Lower lobe of right lung (tissue), 2 donors: ENCODE results near the gene SLC38A8. TPM values are rescaled to one million over a fixed set of nuclear protein-coding genes. Genes with fewer than 3 reads are reported as not detected.
A peak's percentile ranks its signal among the peaks of the same experiment; 100 is the strongest.

ENCODE experiments used
- ATAC-seq, 2 donors: fragments of 200-7000 bp; cut with Tn5 transposase; one replicate each; pipeline ENCODE4 v1.9.1; 2020 to 2022; ENCODE audit warnings: mild to moderate bottlenecking in 2 of 2, moderate library complexity in 2 of 2
- DNase-seq: peaks from one replicate; pipeline ENCODE4 v3.0.0-alpha.2; 2020
- H3K27ac ChIP-seq: fragments of 200-600 bp; one replicate; pipeline ENCODE4 v1.8.0; 2022
- H3K27me3 ChIP-seq: fragments of 200-600 bp; one replicate; pipeline ENCODE4 v1.8.0; 2022; ENCODE audit warnings: low read depth
- H3K36me3 ChIP-seq: fragments of 200-600 bp; one replicate; pipeline ENCODE4 v1.8.0; 2022; ENCODE audit warnings: mild to moderate bottlenecking
- H3K4me1 ChIP-seq: fragments of 200-600 bp; one replicate; pipeline ENCODE4 v1.8.0; 2022
- H3K4me3 ChIP-seq: fragments of 200-600 bp; one replicate; pipeline ENCODE4 v1.8.0; 2022; ENCODE audit warnings: mild to moderate bottlenecking
- H3K9me3 ChIP-seq: fragments of 200-600 bp; one replicate; pipeline ENCODE4 v1.8.0; 2022
- intact Hi-C: fragments of 100-400 bp; cut with DNase I; formaldehyde crosslinking; loops from one replicate; pipeline ENCODE4 v1.11.0; 2022
- long read RNA-seq: library from polyadenylated mRNA; unstranded; transcript quantifications from one replicate; pipeline ENCODE4 v2.0.0, GENCODE V29; 2021
- total RNA-seq: library from RNA; stranded (reverse); fragmentation: NEBNext Ultra II Directional; extraction: Animal tissue kit (Norgen Biotek cat#: 25700); gene quantifications from one replicate; pipeline ENCODE4 v1.2.1, GENCODE V29; 2021
- TF ChIP-seq, protein P1 (sequence below): fragments of 200-600 bp; IDR thresholded peaks from one replicate; pipeline ENCODE4 v1.8.0; 2022; ENCODE audit warnings: antibody characterized with exemption, mild to moderate bottlenecking
- donor health status: DM: no; HTN: yes; CAD: no; lungs with severe emphysema.

Gene SLC38A8
- total RNA-seq: not detected
- long read RNA-seq: 0 reads

DNA sequence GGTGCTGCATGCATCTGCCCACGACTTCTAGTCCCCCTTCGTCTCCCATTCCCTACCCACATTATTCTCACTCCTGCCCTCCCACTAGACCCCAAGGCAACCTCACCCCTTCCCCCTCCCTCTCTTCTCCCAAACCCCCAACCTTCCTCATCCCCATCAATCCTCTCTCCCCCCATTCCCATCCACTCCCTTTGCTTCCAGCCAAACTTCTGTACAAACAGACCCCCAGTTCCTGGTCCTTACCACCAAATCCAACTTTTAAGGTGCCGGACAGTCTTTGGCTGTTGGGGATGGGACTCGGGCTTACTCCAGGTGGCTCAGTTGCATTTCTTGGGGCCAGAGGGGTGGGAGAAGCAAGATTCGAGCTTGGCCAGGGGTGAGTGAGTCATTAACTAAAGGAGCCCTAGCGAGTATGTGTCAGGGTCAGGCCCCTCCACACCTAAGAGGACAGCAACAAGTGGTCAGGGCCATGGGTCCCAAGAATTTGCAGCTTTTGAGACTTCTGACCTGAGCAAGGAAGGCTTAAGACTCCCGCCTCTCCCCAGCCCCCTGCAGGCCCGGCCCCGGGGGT is at the start of gene SLC38A8:
Gene SLC38A8, minus strand, starts transcription at position 488 of the 571 bp plus-strand sequence. CDS start 638 bp downstream, outside the sequence.
- H3K36me3 ChIP-seq: no peaks in the 10 kb centered on the region
- DNase-seq (no peak), ATAC-seq (no peak)
- H3K27ac ChIP-seq: no peak within 1 kb of the TSS
- no peaks in the 10 kb centered on the region for H3K9me3 ChIP-seq
- H3K27me3 ChIP-seq: peaks cover 20% of the 10 kb centered on the region
- TF ChIP-seq, protein P1, sequence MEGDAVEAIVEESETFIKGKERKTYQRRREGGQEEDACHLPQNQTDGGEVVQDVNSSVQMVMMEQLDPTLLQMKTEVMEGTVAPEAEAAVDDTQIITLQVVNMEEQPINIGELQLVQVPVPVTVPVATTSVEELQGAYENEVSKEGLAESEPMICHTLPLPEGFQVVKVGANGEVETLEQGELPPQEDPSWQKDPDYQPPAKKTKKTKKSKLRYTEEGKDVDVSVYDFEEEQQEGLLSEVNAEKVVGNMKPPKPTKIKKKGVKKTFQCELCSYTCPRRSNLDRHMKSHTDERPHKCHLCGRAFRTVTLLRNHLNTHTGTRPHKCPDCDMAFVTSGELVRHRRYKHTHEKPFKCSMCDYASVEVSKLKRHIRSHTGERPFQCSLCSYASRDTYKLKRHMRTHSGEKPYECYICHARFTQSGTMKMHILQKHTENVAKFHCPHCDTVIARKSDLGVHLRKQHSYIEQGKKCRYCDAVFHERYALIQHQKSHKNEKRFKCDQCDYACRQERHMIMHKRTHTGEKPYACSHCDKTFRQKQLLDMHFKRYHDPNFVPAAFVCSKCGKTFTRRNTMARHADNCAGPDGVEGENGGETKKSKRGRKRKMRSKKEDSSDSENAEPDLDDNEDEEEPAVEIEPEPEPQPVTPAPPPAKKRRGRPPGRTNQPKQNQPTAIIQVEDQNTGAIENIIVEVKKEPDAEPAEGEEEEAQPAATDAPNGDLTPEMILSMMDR: no peak
- no peaks in the 10 kb centered on the region for H3K4me1 ChIP-seq
- no peak within 1 kb of the TSS for H3K4me3 ChIP-seq
- intact Hi-C loops: no loop called here

DNA sequence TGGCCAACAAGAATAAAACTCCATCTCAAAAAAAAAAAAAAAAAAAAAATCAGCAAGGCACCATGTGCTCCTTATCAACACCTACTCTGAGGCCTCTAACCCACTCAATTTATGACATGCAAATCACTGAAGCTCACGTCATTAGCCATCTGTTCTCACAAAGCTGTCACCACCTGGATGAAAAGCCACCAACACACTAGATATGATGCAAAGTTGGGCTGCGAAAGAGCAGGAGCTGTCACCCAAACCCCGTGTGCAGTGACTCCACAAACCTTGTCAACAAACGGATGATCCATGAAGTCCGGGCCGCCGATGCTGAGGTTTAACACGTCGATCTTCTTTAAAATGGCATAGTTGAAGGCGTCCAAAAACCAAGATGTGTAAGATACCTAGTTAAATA is 48.9 kb upstream of the SLC38A8 start:
- Histone ChIP-seq H3K27ac (no peak overlapping the region), H3K36me3 (peaks cover 92% of the 10 kb centered on the region), H3K4me1 (peaks cover 18% of the 10 kb centered on the region), H3K4me3 (no peak overlapping the region), H3K27me3 (no peaks in the 10 kb centered on the region), H3K9me3 (no peaks in the 10 kb centered on the region)
- TF ChIP-seq, protein P1: no peak
- DNase-seq (no peak), ATAC-seq (no peak)
- intact Hi-C loops: no loop called here

DNA sequence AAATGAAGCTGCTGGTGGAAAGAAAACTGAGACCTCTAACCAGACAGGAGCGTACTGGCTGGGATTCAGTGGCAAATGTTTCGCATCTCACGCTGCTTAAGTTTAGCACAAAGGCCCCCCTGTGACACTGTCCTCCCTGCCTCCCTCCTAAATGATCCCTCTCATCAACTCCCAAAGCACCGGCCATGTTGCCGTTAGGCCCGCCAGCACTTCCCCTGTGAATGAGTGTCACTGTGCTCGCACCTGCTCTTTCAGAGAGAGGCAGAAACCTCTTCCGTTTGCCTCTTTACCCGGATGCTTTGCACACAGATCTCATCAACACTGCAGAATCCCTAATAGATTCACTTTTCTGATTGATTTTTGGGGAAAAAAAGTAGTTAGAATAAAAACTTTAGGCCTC is 47.6 kb upstream of the SLC38A8 start:
- H3K36me3 ChIP-seq: peaks cover 95% of the 10 kb centered on the region
- no peak overlapping the region for H3K27ac ChIP-seq
- no peak overlapping the region for H3K4me3 ChIP-seq
- ATAC-seq (no peak), DNase-seq (no peak)
- no peaks in the 10 kb centered on the region for H3K27me3 ChIP-seq
- TF ChIP-seq, protein P1: no peak
- H3K4me1 ChIP-seq: peaks cover 6% of the 10 kb centered on the region
- intact Hi-C loops: no loop called here
- H3K9me3 ChIP-seq: no peaks in the 10 kb centered on the region

DNA sequence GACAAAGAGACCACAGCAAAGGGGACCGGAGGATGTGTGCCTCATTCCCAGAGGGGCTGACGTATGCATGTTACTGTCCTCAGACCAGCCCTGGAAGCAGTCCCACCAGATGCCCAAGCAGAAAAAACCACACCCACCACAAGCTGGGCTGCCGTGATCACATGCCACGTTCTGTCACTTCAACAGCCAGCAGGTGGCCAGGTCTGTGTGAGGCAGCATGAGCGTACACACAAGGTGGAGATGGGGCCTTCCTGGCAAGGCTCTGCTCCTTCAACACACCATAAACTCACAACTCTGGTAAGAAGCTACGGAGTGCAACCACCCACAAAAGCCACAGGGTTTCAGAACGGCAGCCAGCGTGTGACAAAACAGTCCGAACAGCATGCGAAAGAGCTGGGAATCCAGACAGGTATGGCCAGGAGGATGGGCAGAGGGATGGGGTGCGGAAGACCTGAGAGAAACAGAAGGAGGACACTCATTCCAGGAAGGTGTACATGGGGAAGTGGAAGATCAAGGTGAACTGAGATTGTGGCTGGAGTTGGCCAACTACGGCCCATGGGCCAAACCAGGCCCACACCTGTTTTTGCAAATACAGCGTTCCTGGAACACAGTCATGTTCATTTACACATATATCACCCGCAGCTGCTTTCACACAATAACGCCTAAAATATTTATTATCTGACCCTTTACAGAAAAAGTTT is 46.2 kb upstream of the SLC38A8 start:
- intact Hi-C loops: no loop called here
- Histone ChIP-seq H3K36me3 (peaks cover 95% of the 10 kb centered on the region), H3K27me3 (no peaks in the 10 kb centered on the region), H3K27ac (no peak overlapping the region), H3K4me3 (no peak overlapping the region), H3K9me3 (no peaks in the 10 kb centered on the region), H3K4me1 (no peaks in the 10 kb centered on the region)
- peak in 1 of 2 donors; percentile 39 for ATAC-seq
- TF ChIP-seq, protein P1: no peak
- no peak for DNase-seq

DNA sequence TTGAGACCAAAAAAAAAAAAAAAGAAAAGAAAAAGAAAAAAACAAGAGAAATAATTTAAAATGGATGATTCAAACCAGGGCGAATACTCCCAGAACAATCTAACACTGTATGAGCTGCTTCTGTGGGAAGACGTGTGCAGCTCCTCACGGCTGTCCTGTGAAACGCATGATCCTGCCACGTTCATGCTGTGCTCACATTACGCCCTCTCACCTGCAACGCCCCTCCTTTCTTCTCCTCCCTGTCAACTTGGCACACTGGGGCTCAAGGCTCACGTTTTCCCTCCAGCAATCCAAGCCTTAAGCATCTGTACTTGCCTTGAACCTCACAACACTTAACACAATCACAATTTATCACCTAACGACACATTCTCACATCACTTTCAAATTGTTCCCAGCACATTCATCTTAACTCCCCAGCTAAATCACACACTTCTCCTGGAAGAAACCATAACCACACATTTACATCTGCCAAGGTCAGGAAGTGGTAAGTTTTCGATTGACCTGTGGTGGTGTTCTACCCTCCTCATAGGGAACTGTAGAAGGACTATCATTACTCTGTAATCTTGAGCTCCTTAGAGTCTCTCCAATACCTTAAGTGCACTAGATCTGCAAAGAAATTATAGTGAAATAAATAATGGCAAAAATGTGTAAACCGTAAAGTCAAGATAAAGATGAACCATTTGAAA is 45.0 kb upstream of the SLC38A8 start:
- DNase-seq: no peak
- no peak overlapping the region for H3K4me3 ChIP-seq
- H3K4me1 ChIP-seq: no peaks in the 10 kb centered on the region
- H3K9me3 ChIP-seq: no peaks in the 10 kb centered on the region
- H3K27me3 ChIP-seq: no peaks in the 10 kb centered on the region
- TF ChIP-seq, protein P1: no peak
- H3K36me3 ChIP-seq: peaks cover 95% of the 10 kb centered on the region
- ATAC-seq: no peak
- intact Hi-C loops: no loop called here
- H3K27ac ChIP-seq: no peak overlapping the region
